Adrenal gland (tissue), 12 donors: ENCODE results near the gene PIP5K1C. TPM values are rescaled to one million over a fixed set of nuclear protein-coding genes. Genes with fewer than 3 reads are reported as not detected.

Experiments
- DNase-seq, 7 donors: peaks; one replicate each; pipeline ENCODE4 v3.0.0-alpha.2; 2019 to 2020
- H3K27ac ChIP-seq, 5 donors: fragments of 200-600 bp; sonication (generic) in 4 of 5; 1 replicate in 3 of 5; 2 replicates in 2 of 5; pipeline versions ENCODE4 v1.5.1 to v1.8.0; 2016 to 2020; ENCODE audit warnings: mild to moderate bottlenecking in 1 of 5
- H3K27me3 ChIP-seq: fragments of 200-600 bp; 2 replicates; pipeline ENCODE4 v1.8.0; 2021
- H3K36me3 ChIP-seq, 2 donors: fragments of 200-600 bp; replicated peaks in 1 of 2; 1 replicate in 1 of 2; 2 replicates in 1 of 2; pipeline versions ENCODE4 v1.5.1 to v1.8.0; 2018 to 2022
- H3K4me1 ChIP-seq, 2 donors: fragments of 200-600 bp; replicated peaks in 1 of 2; 1 replicate in 1 of 2; 2 replicates in 1 of 2; pipeline versions ENCODE4 v1.5.1 to v1.8.0; 2018 to 2021
- H3K4me3 ChIP-seq, 4 donors: fragments of 200-600 bp; sonication (generic) in 3 of 4; one replicate each; pipeline ENCODE4 v1.5.1; 2016 to 2018
- H3K9me3 ChIP-seq, 3 donors: fragments of 200-600 bp; sonication (generic) in 1 of 3; replicated peaks in 1 of 3; 1 replicate in 2 of 3; 2 replicates in 1 of 3; pipeline versions ENCODE4 v1.5.1 to v1.8.0; 2016 to 2021
- CTCF ChIP-seq, 6 experiments: fragments of 450-650 bp in 4 of 6; fragments of 200-600 bp in 2 of 6; sonication (generic) in 1 of 6; IDR thresholded peaks; 1 replicate in 5 of 6; 2 replicates in 1 of 6; pipeline versions ENCODE4 v1.5.1 to v1.8.0; 2016 to 2021; ENCODE audit warnings: antibody characterized with exemption in 6 of 6, mild to moderate bottlenecking in 2 of 6, moderate library complexity in 1 of 6
- POLR2A ChIP-seq, 2 donors: fragments of 450-650 bp; IDR thresholded peaks; one replicate each; pipeline ENCODE4 v1.6.1; 2017; ENCODE audit warnings: antibody characterized with exemption in 2 of 2, mild to moderate bottlenecking in 2 of 2, moderate library complexity in 1 of 2
- WGBS, 4 donors: extraction: QIAGEN DNeasy Blood & Tissue Kit in 2 of 4; methylation state at CpG; one replicate each; pipeline versions ENCODE4 v1.1.5 to v1.1.7; 2013 to 2017; 5-methylcytosine and 5-hydroxymethylcytosine counted together
- intact Hi-C, 2 donors: fragments of 100-400 bp; cut with DNase I; formaldehyde crosslinking; loops; one replicate each; pipeline versions ENCODE4 v1.14.1 to v1.15.0; 2022 to 2023
- polyA plus RNA-seq, 3 donors: library from polyadenylated mRNA; stranded (reverse); fragments of 200-250 nt in 2 of 3; fragments of 350-450 nt in 1 of 3; fragmentation: Illumina TruSeq in 1 of 3; extraction: RNeasy Lipid Tissue Mini Kit (QIAGEN cat#74804) in 1 of 3; gene quantifications; one replicate each; pipeline ENCODE4 v1.2.3, GENCODE V29; 2013 to 2014
- total RNA-seq, 9 donors: library from RNA; depleted of rRNA in 4 of 9; stranded (reverse); fragments of >200 nt in 4 of 9; fragments of 120-200 nt in 1 of 9; fragmentation: NEBNext Ultra II Directional in 1 of 9; extraction: Animal tissue kit (Norgen Biotek cat#: 25700) in 1 of 9; gene quantifications; one replicate each; pipeline versions ENCODE4 v1.1.0 to v1.2.4, GENCODE V29; 2013 to 2023
- donor health status: healthy with polysubstance abuse.
- donor health status: Bipolar disorder and iron deficiency.
- donor health status: DM: yes; HTN: yes; CAD: no.
- donor health status: DM: no; HTN: no; CAD: no.
- donor health status: DM: no; HTN: no; CAD: no.
- donor health status: DM: yes; HTN: yes; CAD: no.

The PIP5K1C gene
- total and polyA plus RNA-seq, 12 donors = 4.0 to 44.7 (median 31.0) TPM

- TF ChIP-seq CTCF (IDR thresholded peaks at IDR 0.05) = no peak
- TF ChIP-seq POLR2A (IDR thresholded peaks at IDR 0.05) = no peak
- Histone ChIP-seq H3K36me3 (peaks cover 0 to 3% of the 10 kb centered on the region in 2 donors), H3K9me3 (no peaks in the 10 kb centered on the region), H3K27me3 (no peaks in the 10 kb centered on the region), H3K4me1 (no peaks in the 10 kb centered on the region), H3K27ac (no peak overlapping the region), H3K4me3 (no peak overlapping the region)
- intact Hi-C loops = no loop called here
- DNase-seq = peak in 1 of 7 donors; percentile 18
- 81 to 88% (median 82%) methylated on average over 7 to 34 of the region's 34 CpGs for WGBS, 4 donors
Observed at GRCh38 chr19:3595521-3596061, 104.7 kb downstream of the PIP5K1C start.

- H3K4me3 ChIP-seq = no peak overlapping the region
- no peaks in the 10 kb centered on the region for H3K9me3 ChIP-seq
- peaks cover 0 to 3% of the 10 kb centered on the region in 2 donors for H3K36me3 ChIP-seq
- intact Hi-C loops = no loop called here
- DNase-seq = peak in 1 of 7 donors; percentile 20
- H3K4me1 ChIP-seq = no peaks in the 10 kb centered on the region
- H3K27me3 ChIP-seq = no peaks in the 10 kb centered on the region
- H3K27ac ChIP-seq = no peak overlapping the region
- WGBS, 4 donors = 29 to 59% (median 36%) methylated on average over 8 to 11 of the region's 11 CpGs
- no peak for TF ChIP-seq POLR2A (IDR thresholded peaks at IDR 0.05)
- no peak for TF ChIP-seq CTCF (IDR thresholded peaks at IDR 0.05)
Observed at GRCh38 chr19:3593156-3593555, 107.1 kb downstream of the PIP5K1C start.

- Histone ChIP-seq H3K4me1 (no peaks in the 10 kb centered on the region), H3K27me3 (no peaks in the 10 kb centered on the region), H3K36me3 (peaks cover 0 to 3% of the 10 kb centered on the region in 2 donors), H3K9me3 (no peaks in the 10 kb centered on the region), H3K4me3 (no peak overlapping the region), H3K27ac (peak overlapping the region in 1 of 5 donors; percentile 27)
- DNase-seq = peak in 4 of 7 donors; percentile 26 to 68 (median 56)
- intact Hi-C loops = no loop called here
- TF ChIP-seq CTCF (IDR thresholded peaks at IDR 0.05) (no peak), POLR2A (IDR thresholded peaks at IDR 0.05) (no peak)
- 17 to 82% (median 74%) methylated on average over 2 to 9 of the region's 9 CpGs for WGBS, 4 donors
Observed at GRCh38 chr19:3591876-3592613, 108.2 kb downstream of the PIP5K1C start.

GRCh38 chr19:3590991-3591659 lies 109.1 kb downstream of the PIP5K1C start:
- Histone ChIP-seq H3K27me3 (no peaks in the 10 kb centered on the region), H3K4me3 (no peak overlapping the region), H3K36me3 (peaks cover 0 to 3% of the 10 kb centered on the region in 2 donors), H3K4me1 (no peaks in the 10 kb centered on the region), H3K9me3 (no peaks in the 10 kb centered on the region), H3K27ac (no peak overlapping the region)
- intact Hi-C loops = no loop called here
- no peak for TF ChIP-seq CTCF (IDR thresholded peaks at IDR 0.05)
- TF ChIP-seq POLR2A (IDR thresholded peaks at IDR 0.05) = no peak
- 79 to 94% (median 92%) methylated on average over 3 to 8 of the region's 8 CpGs for WGBS, 4 donors
- DNase-seq = no peak
